Duodenal mucosa (tissue), 2 donors: ENCODE measurements around the gene FANCG.
A peak's percentile ranks its signal among the peaks of the same experiment; 100 is the strongest.

Experiments used
- H3K27ac ChIP-seq: one replicate; pipeline ENCODE4 v1.7.0; 2013; ENCODE audit warnings: low read depth, low read length
- H3K27me3 ChIP-seq, 2 donors: one replicate each; pipeline ENCODE4 v1.7.0; 2013; ENCODE audit warnings: low read length in 2 of 2, control low read depth in 1 of 2; ENCODE audit not compliant: insufficient read depth in 2 of 2, control insufficient read depth in 1 of 2
- H3K36me3 ChIP-seq, 2 donors: one replicate each; pipeline ENCODE4 v1.7.0; 2013; ENCODE audit warnings: low read length in 2 of 2, control low read depth in 1 of 2; ENCODE audit not compliant: insufficient read depth in 2 of 2, control insufficient read depth in 1 of 2
- H3K4me1 ChIP-seq, 2 donors: one replicate each; pipeline ENCODE4 v1.7.0; 2013; ENCODE audit warnings: low read length in 2 of 2, control low read depth in 1 of 2; ENCODE audit not compliant: insufficient read depth in 2 of 2, control insufficient read depth in 1 of 2
- H3K4me3 ChIP-seq, 2 donors: one replicate each; pipeline ENCODE4 v1.7.0; 2013; ENCODE audit warnings: low read length in 2 of 2, low read depth in 1 of 2
- H3K9ac ChIP-seq, 2 donors: one replicate each; pipeline ENCODE4 v1.7.0; 2013; ENCODE audit warnings: low read length in 2 of 2, low read depth in 1 of 2
- H3K9me3 ChIP-seq, 2 donors: one replicate each; pipeline ENCODE4 v1.7.0; 2013; ENCODE audit warnings: low read length in 2 of 2, control low read depth in 1 of 2; ENCODE audit not compliant: control insufficient read depth in 1 of 2

Gene FANCG

DNA sequence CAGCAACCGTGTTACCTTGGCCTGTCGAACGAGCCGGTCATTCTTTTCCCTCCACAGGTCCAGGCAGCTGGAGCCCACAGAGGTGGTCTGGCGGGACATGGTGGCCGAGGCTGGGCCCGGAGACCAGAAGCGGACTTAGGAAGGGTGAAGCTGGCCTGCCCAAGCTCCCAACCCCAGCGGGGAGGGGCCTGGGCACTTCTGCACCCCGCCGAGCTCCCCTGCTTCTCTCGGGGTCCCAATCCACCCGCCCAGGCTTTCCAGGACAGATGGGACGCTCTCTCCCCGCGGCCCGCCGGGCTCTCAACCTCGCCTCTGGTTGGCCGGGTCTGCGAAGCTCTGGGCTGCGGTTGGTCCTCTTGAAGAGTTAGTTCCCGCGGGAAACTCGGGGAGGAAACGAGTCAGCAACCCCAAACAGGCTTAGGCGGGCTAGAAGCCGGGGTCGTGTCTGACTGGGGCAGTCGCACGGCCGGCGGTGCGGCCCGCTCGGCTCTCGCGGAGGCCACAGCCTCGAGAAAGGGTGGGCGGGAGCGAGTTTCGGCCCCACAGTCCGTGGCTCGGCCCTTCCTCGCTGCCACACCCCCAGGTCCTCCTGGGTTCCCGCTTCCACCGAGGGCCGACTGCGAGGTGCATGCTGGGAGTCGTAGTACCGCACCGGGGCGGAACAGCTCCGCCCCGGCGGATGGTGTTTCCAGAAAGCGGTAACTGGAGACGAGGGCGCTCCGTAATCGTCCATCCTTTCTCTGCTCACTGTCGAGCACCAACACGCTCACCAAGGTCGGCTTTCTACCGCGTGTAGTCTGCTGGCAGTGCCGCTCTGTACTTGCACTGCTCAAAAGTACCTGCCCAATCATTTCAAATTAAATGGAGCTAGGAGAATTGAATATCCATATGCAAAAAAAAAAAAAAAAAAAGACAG is at the start of gene FANCG:
FANCG (minus strand) TSS at position 517 of the 916 bp plus-strand sequence; CDS start at position 99, 418 bp downstream.
- peak within 1 kb of the TSS; percentile 70 to 88 for H3K9ac ChIP-seq
- H3K27me3 ChIP-seq = no peaks in the 10 kb centered on the region
- peaks cover 0 to 13% of the 10 kb centered on the region in 2 donors for H3K36me3 ChIP-seq
- peak within 1 kb of the TSS; percentile 54 for H3K27ac ChIP-seq
- H3K4me3 ChIP-seq = peak within 1 kb of the TSS; percentile 84 to 92
- peaks cover 11 to 20% of the 10 kb centered on the region in 2 donors for H3K4me1 ChIP-seq
- no peaks in the 10 kb centered on the region for H3K9me3 ChIP-seq

DNA sequence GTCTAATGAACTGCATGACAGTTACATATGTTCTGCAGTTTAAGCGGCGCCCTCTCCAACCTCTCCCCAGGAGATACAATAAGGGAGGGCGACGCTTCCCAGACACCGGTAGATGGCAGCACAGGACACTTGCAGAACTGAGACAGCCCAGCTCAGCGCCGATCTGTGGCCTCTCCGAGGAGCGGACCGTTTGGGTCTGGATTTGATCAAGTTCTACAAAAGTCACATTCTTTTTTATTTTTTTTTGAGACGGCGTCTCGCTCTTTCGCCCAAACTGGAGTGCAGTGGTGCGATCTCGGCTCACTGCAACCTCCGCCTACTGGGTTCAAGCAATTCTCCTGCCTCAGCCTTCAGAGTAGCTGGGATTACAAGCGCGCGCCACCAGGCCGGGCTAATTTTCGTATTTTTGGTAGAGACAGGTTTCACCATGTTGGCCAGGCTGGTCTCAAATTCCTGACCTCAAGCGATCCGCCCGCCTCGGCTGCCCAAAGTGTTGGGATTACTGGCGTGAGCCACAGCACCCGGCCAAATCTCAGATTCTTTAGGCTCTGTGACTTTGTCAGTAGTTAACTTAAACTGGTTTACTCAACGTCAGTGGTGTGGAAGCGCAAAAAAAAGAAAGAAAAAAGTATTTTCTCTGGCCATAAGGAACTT is 37.3 kb upstream of the FANCG start:
- Histone ChIP-seq H3K4me1 (peaks cover 30 to 34% of the 10 kb centered on the region in 2 donors), H3K4me3 (peak overlapping the region; percentile 90 to 94), H3K9me3 (no peaks in the 10 kb centered on the region), H3K27me3 (no peaks in the 10 kb centered on the region), H3K9ac (peak overlapping the region; percentile 61 to 73), H3K27ac (no peak overlapping the region), H3K36me3 (no peaks in the 10 kb centered on the region)

DNA sequence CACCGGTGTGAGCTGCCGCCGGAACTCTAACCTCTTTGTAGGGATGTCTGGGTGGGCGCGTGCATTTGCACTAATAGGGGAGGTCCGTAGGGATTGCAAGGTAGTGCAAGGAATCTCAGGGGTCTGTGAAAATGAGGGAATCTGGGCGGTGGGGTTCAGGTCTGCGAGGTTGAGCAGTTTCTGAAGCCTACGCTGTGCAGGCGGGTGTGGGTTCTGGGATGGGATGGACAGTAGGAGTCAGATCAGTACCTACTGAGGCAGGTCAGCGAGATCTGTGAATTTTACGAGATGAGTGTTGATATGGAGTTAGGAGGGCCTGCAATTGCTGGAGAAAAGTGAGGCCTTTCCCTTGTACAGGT is 36.8 kb upstream of the FANCG start:
- Histone ChIP-seq H3K27ac (peak overlapping the region; percentile 81), H3K4me3 (peak overlapping the region; percentile 90 to 94), H3K9ac (peak overlapping the region; percentile 61 to 73), H3K9me3 (no peaks in the 10 kb centered on the region), H3K36me3 (no peaks in the 10 kb centered on the region), H3K27me3 (no peaks in the 10 kb centered on the region), H3K4me1 (peaks cover 35 to 38% of the 10 kb centered on the region in 2 donors)

DNA sequence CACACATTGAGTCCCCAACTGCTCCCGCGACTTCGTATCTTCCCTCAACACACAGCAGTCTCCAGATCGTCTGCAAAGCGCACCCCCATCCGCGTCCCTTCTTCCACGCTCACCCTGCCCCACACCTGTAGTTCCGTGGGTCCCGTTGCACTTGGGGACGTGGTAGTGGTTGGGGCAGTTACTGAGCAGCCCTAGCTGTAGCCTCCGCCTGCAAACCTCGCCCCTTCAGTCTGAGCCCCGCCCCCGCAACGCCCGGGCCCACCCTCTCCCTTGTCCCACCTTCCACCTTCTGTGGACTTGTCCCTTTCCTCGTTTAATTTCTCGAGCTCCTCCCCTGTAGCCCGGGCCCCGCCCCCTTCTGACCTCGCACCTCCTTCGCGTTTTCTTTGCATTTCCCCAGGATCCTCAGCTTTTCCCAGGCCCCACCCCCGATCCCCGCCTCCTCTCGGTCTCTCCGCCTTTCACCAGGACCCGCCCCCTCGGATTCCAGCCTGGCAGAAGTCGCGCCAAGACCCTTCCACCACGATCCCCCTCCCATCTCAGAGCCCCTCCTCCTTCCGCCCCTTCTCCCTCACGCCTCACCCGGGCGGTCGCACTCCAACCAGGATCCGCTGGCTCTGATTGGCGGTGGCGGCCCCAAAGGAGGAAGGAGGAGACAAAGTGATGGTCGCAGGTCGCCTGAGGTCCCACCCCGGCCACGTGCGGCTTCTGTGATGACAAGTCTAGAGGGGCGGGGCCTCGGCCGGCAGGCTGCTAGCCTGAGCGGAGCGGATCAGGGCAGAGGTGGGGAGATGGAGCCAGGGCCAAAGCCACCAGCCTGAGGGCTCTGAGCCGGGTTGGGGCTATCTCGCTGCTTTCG is 36.2 kb upstream of the FANCG start, which contains the start of gene ATOSB:
ATOSB (minus strand) TSS at position 183 of the 859 bp plus-strand sequence. CDS start 7,588 bp downstream, outside the sequence.
- H3K4me3 ChIP-seq = peak within 1 kb of the TSS; percentile 90 to 94
- H3K9ac ChIP-seq = peak within 1 kb of the TSS; percentile 75 to 91
- no peaks in the 10 kb centered on the region for H3K27me3 ChIP-seq
- H3K27ac ChIP-seq = peak within 1 kb of the TSS; percentile 81
- no peaks in the 10 kb centered on the region for H3K36me3 ChIP-seq
- H3K9me3 ChIP-seq = no peaks in the 10 kb centered on the region
- H3K4me1 ChIP-seq = peaks cover 37 to 39% of the 10 kb centered on the region in 2 donors

DNA sequence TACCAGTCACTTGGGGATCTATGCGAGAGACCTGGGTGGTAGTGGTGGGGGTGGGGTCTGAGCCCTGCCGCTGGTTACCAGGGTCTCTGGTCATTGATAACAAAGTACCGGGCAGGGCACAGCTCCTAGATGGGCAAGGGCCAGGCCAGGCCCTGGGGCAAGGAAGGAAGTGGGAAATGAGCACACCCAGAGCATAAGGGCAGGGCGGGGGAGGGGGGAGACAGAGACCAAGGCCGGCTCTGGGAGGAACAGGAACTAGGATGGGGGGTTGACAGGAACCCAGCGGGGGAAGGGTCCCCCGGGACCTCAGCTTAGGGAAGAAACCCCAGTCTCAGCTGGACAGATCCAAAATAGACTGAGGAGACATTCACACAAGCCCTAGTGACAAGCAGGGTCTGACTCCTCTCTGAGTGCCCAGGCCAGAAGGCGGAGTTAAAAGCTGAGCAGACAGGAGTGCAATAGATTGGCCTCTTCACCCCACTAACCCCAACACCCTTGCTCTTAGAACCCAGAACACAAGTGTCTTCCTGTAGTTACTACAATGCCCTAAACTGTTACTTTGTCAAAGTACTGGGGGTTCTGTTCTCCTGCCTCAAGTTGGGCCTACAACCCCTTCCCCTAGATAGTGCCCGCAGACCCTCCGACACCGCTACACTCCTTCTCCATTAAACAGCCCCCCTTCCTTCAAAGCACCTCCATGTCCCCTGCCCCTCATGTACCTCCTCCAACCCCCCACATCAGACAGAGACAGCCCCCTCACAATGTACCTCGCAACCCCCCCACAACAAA is 35.3 kb upstream of the FANCG start:
- H3K27ac ChIP-seq = peak overlapping the region; percentile 81
- H3K27me3 ChIP-seq = no peaks in the 10 kb centered on the region
- peaks cover 46 to 48% of the 10 kb centered on the region in 2 donors for H3K4me1 ChIP-seq
- H3K36me3 ChIP-seq = no peaks in the 10 kb centered on the region
- H3K4me3 ChIP-seq = peak overlapping the region; percentile 90 to 94
- H3K9ac ChIP-seq = peak overlapping the region; percentile 75 to 91
- no peaks in the 10 kb centered on the region for H3K9me3 ChIP-seq

DNA sequence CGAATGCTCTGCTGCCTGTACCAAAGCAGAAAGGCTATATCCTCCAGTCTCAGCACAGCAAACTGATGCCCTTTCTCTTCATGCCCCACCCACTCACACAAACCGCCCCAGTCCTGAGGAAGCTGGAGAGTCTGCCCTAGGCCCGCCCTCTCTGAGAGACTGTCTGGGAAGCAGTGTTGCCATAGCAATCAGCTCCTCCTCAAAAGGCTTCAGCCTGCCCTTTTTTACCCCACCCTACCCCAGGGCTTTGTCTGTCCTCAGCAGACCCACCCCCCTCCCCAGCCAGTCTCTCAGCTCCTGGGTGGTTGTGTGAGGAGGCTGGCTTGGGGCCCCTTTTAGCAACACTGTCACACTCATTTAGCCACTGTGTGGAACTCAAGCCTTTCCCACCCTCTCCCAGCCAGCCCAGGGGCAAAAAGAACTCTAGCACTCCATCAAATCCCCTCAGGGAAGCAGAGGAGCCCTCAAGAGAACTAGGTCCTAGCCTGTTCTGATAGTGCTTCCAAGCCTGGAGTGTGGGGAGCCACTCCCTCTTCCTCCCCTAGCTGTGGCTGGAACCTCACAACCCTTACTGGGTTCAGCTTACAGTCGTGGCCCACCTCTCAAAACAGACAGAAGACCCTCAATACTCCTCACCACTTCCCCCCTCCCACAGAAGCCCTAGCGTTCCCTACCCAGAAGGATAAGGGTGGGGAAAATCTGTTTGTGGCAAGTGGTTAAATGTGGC is 34.5 kb upstream of the FANCG start:
- Histone ChIP-seq H3K27ac (peak overlapping the region; percentile 81), H3K9me3 (no peaks in the 10 kb centered on the region), H3K4me1 (peaks cover 47 to 51% of the 10 kb centered on the region in 2 donors), H3K4me3 (peak overlapping the region; percentile 90 to 94), H3K9ac (peak overlapping the region; percentile 75 to 91), H3K27me3 (no peaks in the 10 kb centered on the region), H3K36me3 (no peaks in the 10 kb centered on the region)

DNA sequence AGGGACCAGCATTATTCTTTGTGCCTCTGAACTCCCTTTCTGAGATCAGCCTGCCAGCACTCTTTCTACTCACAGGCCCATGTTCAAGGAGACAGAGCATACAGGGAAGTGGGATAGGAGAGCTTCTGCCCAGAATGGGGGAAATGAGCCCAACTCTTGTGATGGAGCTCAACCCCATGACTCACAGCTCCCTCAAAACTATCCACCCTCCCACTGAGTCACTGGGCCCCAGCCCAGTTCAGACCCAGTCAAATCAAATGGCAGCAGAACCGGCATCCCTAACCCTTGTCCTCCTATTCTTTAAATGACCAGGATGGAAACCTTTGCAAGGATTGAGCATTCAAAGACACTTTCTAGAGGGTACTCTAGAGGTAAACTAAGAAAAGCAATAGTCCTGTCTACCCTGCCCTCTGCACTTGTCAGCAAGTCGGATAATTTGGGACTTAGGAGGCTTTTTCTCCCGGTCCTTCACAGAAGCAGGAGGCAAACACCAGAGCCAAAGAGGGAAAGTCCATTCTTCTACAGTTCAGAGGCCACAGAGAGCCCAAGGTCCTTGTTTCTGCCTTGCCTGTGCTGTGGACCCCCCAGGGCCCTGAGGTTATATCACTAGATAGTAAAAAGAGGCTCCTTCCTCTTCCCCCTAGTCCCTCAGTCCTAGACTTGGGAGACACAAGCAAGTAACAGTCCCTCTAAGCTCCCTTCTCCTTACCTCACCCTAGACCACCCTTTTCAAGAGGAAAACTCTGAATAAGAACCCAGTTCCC is 32.7 kb upstream of the FANCG start:
- Histone ChIP-seq H3K4me3 (peak overlapping the region; percentile 41 to 64), H3K9me3 (no peaks in the 10 kb centered on the region), H3K27ac (peak overlapping the region; percentile 60), H3K9ac (peak overlapping the region in 1 of 2 donors; percentile 62), H3K27me3 (no peaks in the 10 kb centered on the region), H3K4me1 (peaks cover 47 to 51% of the 10 kb centered on the region in 2 donors), H3K36me3 (peaks cover 9 to 13% of the 10 kb centered on the region in 2 donors)

DNA sequence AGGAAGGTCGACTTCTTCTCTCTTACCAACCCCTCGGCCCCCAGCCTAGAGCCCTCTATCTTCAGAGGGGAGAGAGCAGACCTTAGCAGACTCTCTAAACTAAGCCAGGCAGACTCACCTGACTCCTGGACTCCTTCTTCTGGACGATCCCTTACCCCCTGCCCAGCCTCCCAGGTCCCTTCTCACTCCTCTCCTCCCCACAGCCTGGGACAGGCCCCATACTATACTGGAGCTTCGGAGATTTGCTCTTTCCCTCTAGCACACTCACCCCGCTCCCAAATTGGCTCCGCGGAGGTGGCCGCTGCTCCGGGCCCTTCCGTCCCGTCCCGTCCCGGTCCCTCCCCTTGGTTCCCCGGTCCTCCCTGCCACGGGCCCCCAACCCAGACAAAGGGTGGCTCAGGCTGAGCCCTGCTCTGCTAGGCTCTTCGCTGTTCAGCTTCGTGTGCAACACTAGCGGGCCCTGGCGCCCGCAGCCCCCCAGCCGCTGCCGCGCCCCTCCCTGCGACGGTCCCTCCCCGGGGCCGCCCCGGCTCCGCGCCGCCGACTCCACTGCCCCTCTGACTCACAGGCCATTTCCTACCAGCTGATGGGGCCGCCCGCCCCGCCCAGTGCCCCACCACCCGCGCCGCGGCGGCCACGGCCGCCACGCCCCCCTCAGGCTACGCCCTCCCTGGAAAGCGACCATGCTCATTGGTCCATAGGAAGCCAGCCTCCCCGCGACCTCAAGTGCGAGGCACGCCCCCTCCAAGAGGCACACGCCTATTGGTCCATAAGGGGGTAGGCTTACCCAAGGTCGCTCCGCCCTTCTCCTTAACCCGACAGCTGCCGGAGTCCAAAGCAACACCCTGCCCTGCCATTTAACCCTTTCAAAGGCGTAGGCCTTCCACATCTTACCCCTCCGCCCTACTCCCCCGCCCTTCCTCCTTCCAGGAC is 31.5 kb upstream of the FANCG start:
- Histone ChIP-seq H3K9me3 (no peaks in the 10 kb centered on the region), H3K27me3 (no peaks in the 10 kb centered on the region), H3K4me1 (peaks cover 42% of the 10 kb centered on the region in 2 donors), H3K4me3 (peak overlapping the region; percentile 79 to 89), H3K27ac (peak overlapping the region; percentile 71), H3K9ac (peak overlapping the region; percentile 68 to 83), H3K36me3 (peaks cover 13 to 24% of the 10 kb centered on the region in 2 donors)
